HUES48 (cell line): ENCODE measurements around the gene MPO.
A peak's percentile ranks its signal among the peaks of the same experiment; 100 is the strongest.

Experiments used
- H3K27ac ChIP-seq: one replicate; pipeline ENCODE4 v1.7.0; 2013; ENCODE audit warnings: low read depth, low read length, inconsistent platforms
- H3K27me3 ChIP-seq: 2 replicates; pipeline ENCODE4 v1.6.1; 2013; ENCODE audit warnings: mild to moderate bottlenecking, low read length; ENCODE audit not compliant: control insufficient read depth, insufficient read depth
- H3K36me3 ChIP-seq: 2 replicates; pipeline ENCODE4 v1.6.1; 2013; ENCODE audit warnings: low read length; ENCODE audit not compliant: control insufficient read depth, insufficient read depth
- H3K4me1 ChIP-seq: 2 replicates; pipeline ENCODE4 v1.6.1; 2013; ENCODE audit warnings: mild to moderate bottlenecking, low read length; ENCODE audit not compliant: control insufficient read depth, insufficient read depth
- H3K4me3 ChIP-seq: 2 replicates; pipeline ENCODE4 v1.5.1; 2013; ENCODE audit warnings: mild to moderate bottlenecking, low read depth, low read length
- H3K9ac ChIP-seq: 2 replicates; pipeline ENCODE4 v1.6.1; 2013; ENCODE audit warnings: mild to moderate bottlenecking, low read depth, low read length, moderate library complexity
- H3K9me3 ChIP-seq: 2 replicates; pipeline ENCODE4 v1.6.1; 2013; ENCODE audit warnings: low read length; ENCODE audit not compliant: control insufficient read depth, insufficient read depth

Gene MPO

GRCh38 chr17:58235821-58236220 lies 44.9 kb downstream of the MPO start:
- H3K27me3 ChIP-seq = peaks cover 78% of the 10 kb centered on the region

GRCh38 chr17:58234512-58234911 lies 46.2 kb downstream of the MPO start:
- no peak overlapping the region for H3K4me3 ChIP-seq
- 0 out of 2 replicates have a peak, but pooled peaks cover 4% of the 10 kb centered on the region for H3K4me1 ChIP-seq
- H3K27me3 ChIP-seq = peaks cover 78% of the 10 kb centered on the region
- no peak overlapping the region for H3K9ac ChIP-seq
- H3K9me3 ChIP-seq = no peaks in the 10 kb centered on the region
- no peaks in the 10 kb centered on the region for H3K36me3 ChIP-seq
- H3K27ac ChIP-seq = no peak overlapping the region

More at GRCh38 chr17:58235821-58236220, 44.9 kb downstream of the MPO start:
- H3K9ac ChIP-seq = no peak overlapping the region
- no peaks in the 10 kb centered on the region for H3K9me3 ChIP-seq
- no peaks in the 10 kb centered on the region for H3K36me3 ChIP-seq
- H3K27ac ChIP-seq = no peak overlapping the region
- H3K4me1 ChIP-seq = no peaks in the 10 kb centered on the region
- no peak overlapping the region for H3K4me3 ChIP-seq

- Histone ChIP-seq H3K27me3 (peaks cover 71% of the 10 kb centered on the region), H3K4me3 (no peak overlapping the region), H3K4me1 (peaks cover 12% of the 10 kb centered on the region), H3K9me3 (no peaks in the 10 kb centered on the region), H3K27ac (no peak overlapping the region), H3K36me3 (no peaks in the 10 kb centered on the region), H3K9ac (no peak overlapping the region)
Observed at GRCh38 chr17:58233543-58233942, 47.2 kb downstream of the MPO start.

- Histone ChIP-seq H3K9me3 (no peaks in the 10 kb centered on the region), H3K36me3 (no peaks in the 10 kb centered on the region), H3K27me3 (peaks cover 76% of the 10 kb centered on the region), H3K9ac (no peak overlapping the region), H3K27ac (no peak overlapping the region), H3K4me1 (peaks cover 16% of the 10 kb centered on the region), H3K4me3 (no peak overlapping the region)
Observed at GRCh38 chr17:58232707-58233156, 48.0 kb downstream of the MPO start.

- H3K27me3 ChIP-seq = peaks cover 81% of the 10 kb centered on the region
- no peaks in the 10 kb centered on the region for H3K9me3 ChIP-seq
- H3K4me1 ChIP-seq = peaks cover 16% of the 10 kb centered on the region
- no peaks in the 10 kb centered on the region for H3K36me3 ChIP-seq
- no peak overlapping the region for H3K4me3 ChIP-seq
- H3K27ac ChIP-seq = no peak overlapping the region
- no peak overlapping the region for H3K9ac ChIP-seq
Observed at GRCh38 chr17:58231641-58232040, 49.1 kb downstream of the MPO start.

GRCh38 chr17:58229881-58230280 lies 50.9 kb downstream of the MPO start:
- Histone ChIP-seq H3K27me3 (peaks cover 84% of the 10 kb centered on the region), H3K27ac (no peak overlapping the region), H3K4me1 (peaks cover 16% of the 10 kb centered on the region)

GRCh38 chr17:58229384-58229783 lies 51.4 kb downstream of the MPO start:
- Histone ChIP-seq H3K9ac (no peak overlapping the region), H3K27me3 (peaks cover 79% of the 10 kb centered on the region), H3K27ac (peak overlapping the region; percentile 26), H3K4me1 (peaks cover 16% of the 10 kb centered on the region), H3K4me3 (0 out of 2 replicates have a peak overlapping the region, but pooled peaks have one; percentile 20), H3K36me3 (no peaks in the 10 kb centered on the region), H3K9me3 (no peaks in the 10 kb centered on the region)

More at GRCh38 chr17:58229881-58230280, 50.9 kb downstream of the MPO start:
- Histone ChIP-seq H3K36me3 (no peaks in the 10 kb centered on the region), H3K9me3 (no peaks in the 10 kb centered on the region), H3K4me3 (no peak overlapping the region), H3K9ac (no peak overlapping the region)

GRCh38 chr17:58228679-58229078 lies 52.1 kb downstream of the MPO start:
- Histone ChIP-seq H3K27ac (no peak overlapping the region), H3K36me3 (no peaks in the 10 kb centered on the region), H3K4me3 (peak overlapping the region; percentile 14; the same call in 1 of the 2 replicates), H3K27me3 (peaks cover 74% of the 10 kb centered on the region), H3K9ac (no peak overlapping the region), H3K9me3 (no peaks in the 10 kb centered on the region), H3K4me1 (peaks cover 16% of the 10 kb centered on the region)

- no peak overlapping the region for H3K9ac ChIP-seq
- H3K27me3 ChIP-seq = peaks cover 66% of the 10 kb centered on the region
Observed at GRCh38 chr17:58227733-58228132, 53.0 kb downstream of the MPO start.

GRCh38 chr17:58224315-58224714 lies 56.4 kb downstream of the MPO start:
- no peaks in the 10 kb centered on the region for H3K36me3 ChIP-seq
- H3K4me1 ChIP-seq = peaks cover 17% of the 10 kb centered on the region
- peak overlapping the region; percentile 69 for H3K27ac ChIP-seq
- H3K27me3 ChIP-seq = peaks cover 41% of the 10 kb centered on the region
- no peak overlapping the region for H3K9ac ChIP-seq
- H3K9me3 ChIP-seq = no peaks in the 10 kb centered on the region
- no peak overlapping the region for H3K4me3 ChIP-seq

More at GRCh38 chr17:58227733-58228132, 53.0 kb downstream of the MPO start:
- Histone ChIP-seq H3K27ac (no peak overlapping the region), H3K4me3 (no peak overlapping the region), H3K36me3 (no peaks in the 10 kb centered on the region), H3K4me1 (peaks cover 16% of the 10 kb centered on the region), H3K9me3 (no peaks in the 10 kb centered on the region)
